Endothelial cell of umbilical vein (primary cell): ENCODE results near the gene SUCNR1.

Experiments
- CTCF ChIP-seq, 2 donors: IDR thresholded peaks; 1 replicate in 1 of 2; 2 replicates in 1 of 2; pipeline ENCODE4 v1.5.1; 2011; ENCODE audit warnings: low read length in 2 of 2, mild to moderate bottlenecking in 2 of 2, moderate library complexity in 2 of 2, control low read depth in 1 of 2, inconsistent platforms in 1 of 2, low read depth in 1 of 2; ENCODE audit not compliant: insufficient read depth in 1 of 2; ENCODE audit errors: extremely low read depth in 1 of 2
- FOS ChIP-seq: IDR thresholded peaks from 2 replicates; pipeline ENCODE4 v1.6.1; 2011; ENCODE audit warnings: mild to moderate bottlenecking, low read length, moderate library complexity, borderline replicate concordance; ENCODE audit not compliant: insufficient read depth
- MYC ChIP-seq: IDR thresholded peaks from one replicate; pipeline ENCODE4 v1.6.1; 2011; ENCODE audit warnings: mild to moderate bottlenecking, low read depth, low read length
- POLR2A ChIP-seq: IDR thresholded peaks from 2 replicates; pipeline ENCODE4 v1.6.1; 2012; ENCODE audit warnings: low read depth, mild to moderate bottlenecking, control low read depth, low read length
- POLR2AphosphoS5 ChIP-seq: IDR thresholded peaks from 2 replicates; pipeline ENCODE4 v1.6.1; 2012; ENCODE audit warnings: low read depth, mild to moderate bottlenecking, control low read depth, low read length, moderate library complexity; ENCODE audit not compliant: insufficient read depth

DNA sequence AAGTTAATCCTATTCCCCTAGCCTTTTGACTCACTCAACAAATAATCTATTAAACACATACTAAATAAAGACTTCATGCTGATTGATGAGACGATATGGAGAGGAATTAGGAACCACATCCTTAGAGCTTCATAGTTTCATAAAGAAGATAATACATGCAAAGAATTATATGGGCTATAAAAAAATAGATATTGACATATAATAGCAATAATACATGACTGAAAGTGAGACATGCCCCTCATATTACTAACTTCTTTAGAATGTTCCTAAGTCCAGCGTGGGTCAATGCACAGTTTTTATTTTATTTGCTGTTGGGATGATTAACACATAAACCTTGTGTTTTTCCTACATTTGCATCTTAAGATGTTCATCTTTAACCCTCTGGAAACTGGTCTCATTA, 32.2 kb downstream of the SUCNR1 start:
- TF ChIP-seq CTCF (IDR thresholded peaks at IDR 0.05; ENCODE audit: extremely low read depth in 1 of 2, insufficient read depth in 1 of 2, low read depth in 1 of 2, low read length in 2 of 2), result no peak
- no peak for TF ChIP-seq POLR2A
- TF ChIP-seq FOS, result no peak
- TF ChIP-seq MYC, result no peak
- no peak for TF ChIP-seq POLR2AphosphoS5
